T-helper 9 cell (primary cell): ENCODE results near the gene GLI3.

ENCODE experiments used
- DNase-seq: peaks from one replicate; pipeline ENCODE4 v3.0.0-alpha.2; 2020

Gene GLI3

DNA sequence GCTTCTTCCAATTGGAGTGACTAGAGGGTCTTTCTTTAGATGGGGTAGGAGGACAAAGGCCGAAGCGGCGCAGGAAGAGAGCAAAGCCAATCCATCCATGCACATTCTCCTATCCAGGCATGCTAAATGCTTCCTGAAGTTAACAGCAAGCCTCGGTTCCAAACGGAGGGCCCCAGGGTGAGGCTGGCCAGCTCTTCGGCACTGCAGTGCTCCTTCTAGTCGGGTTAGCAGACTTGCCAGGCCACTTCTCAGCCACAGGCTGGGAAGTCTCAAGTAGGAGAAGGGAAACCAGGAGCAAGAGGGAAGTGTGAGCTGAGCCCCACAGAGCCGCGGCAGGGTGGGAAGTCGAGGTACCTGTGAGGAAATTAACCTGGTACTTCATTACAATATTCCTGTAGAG, 280.3 kb downstream of the GLI3 start:
- no peak for DNase-seq

DNA sequence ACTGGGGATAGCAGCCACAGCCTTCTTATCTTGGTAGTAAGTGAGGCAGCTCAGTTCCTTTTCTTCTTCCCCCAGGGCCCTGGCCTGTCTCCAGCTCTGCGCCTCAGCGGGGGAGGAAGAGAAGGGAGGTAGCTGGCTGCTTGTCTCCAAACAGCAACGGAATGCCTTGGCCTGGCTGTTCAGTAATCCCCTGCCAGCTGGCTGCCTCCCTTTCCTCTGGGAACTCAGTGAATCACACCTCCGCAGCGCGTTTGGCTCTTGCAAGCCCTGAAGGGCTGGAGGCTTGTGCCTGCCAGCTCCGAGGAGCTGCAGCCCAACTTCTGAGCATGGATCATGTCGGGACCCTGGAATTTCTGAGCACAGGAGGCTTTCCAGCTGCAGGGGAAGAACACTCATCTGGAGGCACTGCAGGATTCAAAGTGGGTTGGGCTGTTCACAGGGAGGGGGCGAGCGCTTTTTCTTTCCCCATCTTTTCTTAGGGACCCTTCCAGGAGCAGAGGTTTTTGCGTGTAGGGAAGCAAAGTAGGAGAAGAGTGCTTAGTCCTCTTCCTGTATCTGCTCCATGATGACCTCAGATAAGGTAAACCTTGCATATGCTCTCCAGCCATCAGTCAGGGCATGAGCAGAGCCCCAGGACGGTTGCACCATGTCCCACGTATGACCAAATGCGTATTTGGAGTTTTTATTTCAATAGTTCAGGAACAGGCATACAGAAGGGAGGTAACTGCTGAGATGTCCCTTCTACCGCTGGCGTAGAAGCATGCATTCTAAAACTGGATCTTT, 280.9 kb downstream of the GLI3 start:
- no peak for DNase-seq

DNA sequence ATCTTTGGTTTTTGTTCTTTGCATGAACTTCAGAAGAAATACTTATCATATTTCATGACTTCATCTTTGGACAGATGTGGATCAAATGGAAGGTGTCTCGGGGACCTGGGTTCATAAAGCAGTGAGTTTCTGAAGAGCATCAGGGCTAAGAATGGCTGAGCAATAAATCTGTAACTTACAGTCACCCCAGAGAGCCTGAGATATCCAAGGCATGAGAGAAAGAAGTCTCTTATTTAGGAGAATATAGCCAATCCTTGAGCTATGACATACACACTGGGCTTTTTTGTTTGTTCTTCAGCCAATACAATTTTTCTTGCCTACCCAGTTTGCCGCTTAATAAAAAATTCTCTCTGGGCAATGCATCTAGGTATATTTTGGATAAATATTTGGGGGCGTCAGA, 281.6 kb downstream of the GLI3 start:
- DNase-seq: no peak

DNA sequence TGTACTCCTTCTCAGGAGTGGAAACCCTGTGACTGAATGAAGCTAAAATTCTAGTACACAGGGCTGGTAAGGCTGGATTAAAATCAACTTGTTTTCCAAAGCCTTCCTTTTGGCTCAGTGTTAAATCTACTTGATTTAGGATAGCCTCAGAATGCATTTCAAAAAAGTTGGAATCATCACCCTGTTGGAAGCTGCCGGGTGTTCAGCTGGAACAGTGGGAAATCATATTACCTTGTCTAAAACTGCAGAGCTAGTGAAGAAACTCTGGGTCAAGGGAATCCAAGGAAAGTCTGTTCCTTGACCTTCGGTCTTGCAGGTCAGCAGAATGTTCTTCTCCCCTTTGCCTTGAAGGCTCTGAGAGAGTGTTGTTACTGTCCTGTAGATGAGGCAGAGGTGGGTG, 282.0 kb downstream of the GLI3 start:
- no peak for DNase-seq

DNA sequence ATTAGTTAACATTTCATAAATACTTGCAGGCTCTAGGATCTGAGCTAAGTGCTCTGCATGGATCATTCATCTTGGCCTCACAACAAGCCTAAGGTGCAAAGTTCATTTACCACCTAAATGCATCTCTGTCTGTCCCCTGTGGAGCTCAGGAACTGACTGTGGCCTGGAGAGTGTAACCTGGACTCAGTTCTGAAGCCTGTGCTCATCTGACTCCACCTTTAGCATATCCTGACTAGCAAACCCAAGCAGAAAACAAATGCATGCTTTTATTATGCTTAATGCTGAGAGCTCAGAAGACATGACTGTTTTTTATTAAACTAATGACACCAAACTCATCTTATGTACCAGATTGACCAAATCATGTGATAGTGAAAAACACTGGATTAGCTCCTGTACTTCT, 288.5 kb downstream of the GLI3 start:
- DNase-seq: no peak

DNA sequence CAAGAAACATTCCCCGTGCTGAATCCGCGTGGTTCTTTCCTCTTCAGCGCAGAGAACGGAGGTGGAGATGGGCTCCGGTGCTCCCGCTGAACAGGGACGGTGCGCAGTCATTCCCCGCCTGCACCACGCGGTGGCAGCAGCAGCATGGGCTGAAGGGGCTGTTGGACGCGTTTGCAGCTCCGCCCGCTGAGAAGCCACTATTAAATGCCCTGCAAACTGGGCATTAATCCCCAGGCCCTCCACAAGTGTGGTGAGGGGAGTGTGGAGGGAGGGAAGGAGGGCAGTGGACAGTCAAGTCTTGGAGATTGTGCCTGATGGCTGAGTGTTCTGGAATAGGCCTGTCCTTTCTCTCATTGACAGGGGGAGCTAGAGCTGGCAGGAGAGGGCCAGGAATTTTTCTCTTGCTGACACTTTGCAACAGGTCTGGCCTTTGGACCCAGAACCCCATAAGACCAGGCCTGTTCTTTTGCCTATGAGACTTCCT, 293.9 kb downstream of the GLI3 start:
- DNase-seq: peak; percentile 41

DNA sequence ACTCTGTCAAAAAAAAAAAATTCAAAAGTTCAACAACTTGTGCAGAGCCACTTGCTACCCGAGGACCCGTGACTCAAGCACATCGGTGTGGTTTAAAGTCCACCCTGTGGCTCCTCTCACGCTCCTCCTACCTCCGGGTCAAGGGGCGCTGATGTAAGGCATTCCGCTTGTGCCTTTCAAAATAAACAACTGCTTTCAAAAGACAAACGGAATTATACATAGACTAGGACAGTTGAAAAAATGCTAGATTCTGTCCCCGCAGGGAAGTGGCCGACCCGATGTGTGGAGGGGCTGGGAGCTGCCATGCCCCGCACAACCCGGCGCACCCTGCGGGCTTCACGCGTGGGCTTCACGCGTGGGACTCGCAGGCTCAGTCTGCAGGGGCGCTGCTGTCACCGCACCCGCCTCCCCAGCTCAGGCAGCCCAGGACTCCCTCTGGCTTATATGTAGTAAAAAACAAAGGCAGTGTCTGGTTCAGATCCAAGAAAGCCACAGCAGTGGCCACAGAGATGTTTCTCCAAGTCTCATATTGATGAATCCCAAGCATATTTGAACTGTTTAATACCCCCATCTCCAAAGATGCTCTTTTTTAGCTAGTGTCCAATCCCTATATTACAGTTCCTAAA, 294.4 kb downstream of the GLI3 start:
- no peak for DNase-seq

DNA sequence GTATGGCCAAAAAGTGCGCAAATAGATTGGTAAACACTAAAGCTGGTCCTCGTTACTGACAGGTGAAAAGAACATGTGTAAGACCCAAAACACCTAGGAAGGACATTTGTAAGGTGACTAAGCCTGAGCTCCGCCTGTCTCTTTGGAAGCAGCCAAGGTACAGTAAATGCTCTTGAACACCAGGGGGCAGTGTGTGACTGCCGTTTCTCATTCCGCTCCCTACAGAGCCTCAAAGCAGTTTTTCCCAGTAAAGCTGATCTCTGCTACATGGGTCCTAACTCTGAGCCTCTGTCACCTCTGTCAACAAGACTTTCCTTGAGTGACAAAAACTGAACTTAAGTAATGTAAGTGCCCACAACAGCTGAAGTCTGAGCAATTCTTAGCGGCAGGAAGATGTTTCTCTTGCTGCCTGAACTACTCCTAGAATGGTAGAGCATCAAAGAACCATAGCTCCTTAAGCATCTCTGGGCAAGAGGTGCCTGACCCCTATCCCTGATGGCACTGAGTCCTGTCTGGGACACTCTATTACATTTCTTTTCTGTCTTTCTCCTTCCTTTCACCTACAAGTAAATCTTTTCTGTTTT, 296.2 kb downstream of the GLI3 start:
- DNase-seq: peak; percentile 25

DNA sequence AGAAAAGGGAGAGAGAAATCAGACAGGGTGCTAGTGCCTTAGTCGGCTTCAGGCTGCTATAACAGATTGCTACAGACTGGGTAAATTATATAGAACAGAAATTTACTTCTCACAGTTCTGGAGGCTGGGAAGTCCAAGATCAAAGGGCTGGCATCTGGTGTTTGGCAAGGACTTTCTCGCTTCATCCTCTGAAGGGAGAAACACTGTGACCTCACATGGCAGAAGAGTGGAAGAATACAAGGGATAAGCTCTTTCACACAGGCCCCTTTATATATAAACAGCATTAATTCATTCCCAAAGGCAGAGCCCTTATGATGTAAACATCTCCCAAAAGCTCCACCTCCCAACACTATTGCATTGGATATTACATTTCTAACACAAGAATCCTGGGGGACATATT, 298.6 kb downstream of the GLI3 start:
- no peak for DNase-seq

DNA sequence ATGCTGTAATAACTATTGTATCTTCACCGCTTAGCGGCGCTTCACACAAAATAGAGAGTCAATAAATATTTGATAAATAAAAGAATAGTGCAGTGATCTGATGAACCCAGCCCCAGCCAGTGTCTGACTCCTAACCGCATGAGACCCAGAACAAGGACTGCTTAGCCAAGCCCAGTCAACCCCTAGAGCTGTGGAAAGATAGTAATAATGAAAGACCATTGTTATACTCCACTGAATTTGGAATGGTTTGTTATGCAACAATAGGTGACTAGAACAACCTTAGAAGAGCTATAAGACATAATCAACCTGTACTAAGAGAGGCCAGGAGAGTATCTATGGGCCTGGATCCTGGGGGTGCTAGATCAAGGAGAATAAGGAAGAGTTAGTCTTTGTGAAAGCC, 303.6 kb downstream of the GLI3 start:
- no peak for DNase-seq

DNA sequence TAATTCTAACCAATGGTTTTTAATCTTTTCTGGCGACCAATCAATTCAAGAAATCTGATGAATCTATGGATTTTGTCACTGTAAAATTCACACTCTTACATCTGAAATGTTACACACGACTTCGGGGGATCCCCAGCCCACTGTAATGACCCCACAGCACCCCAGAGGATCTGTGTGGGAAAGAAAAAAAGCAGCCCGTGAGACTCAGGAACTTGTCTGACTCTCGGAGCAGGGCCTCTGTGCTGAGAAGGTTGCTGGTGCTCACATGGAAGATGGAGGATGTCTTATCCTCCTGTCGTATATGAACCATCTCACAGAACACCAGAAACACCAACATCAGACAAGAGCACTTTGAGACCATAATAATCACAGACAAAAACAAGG, 305.8 kb downstream of the GLI3 start:
- DNase-seq: no peak

DNA sequence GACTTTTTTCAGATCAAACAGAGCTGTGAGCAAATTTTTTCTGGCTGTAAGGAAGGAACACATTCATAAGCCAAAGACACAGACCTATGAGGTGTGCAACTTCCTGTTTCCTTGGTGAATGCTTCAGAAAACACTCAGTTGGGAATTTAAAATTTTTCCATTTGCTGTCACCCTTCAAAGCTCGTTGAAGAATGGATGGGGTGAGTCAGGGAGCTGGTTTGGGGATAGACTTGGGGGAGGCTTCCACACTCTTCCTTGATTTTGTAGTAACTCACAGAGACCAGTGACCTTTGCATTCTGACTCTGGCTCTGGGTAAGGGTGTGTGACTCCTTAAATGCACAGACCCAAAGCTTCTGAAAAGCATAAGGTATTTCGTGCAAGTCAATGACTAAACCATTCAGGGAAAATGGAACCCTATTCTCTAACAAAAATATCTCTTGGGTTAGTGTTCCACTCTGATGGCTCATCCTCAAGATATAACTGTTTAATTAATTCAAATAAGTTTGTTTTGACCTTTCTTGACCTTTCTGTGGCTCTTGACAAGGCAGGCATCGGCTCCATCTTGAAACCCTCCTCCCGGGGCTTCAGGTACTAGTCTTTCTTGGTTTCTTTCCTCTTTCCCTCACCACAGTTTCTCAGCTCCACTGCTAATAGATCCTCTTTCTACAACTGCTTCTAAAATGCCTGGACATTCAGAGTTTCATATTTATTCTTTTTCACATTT, 306.3 kb downstream of the GLI3 start:
- DNase-seq: no peak

DNA sequence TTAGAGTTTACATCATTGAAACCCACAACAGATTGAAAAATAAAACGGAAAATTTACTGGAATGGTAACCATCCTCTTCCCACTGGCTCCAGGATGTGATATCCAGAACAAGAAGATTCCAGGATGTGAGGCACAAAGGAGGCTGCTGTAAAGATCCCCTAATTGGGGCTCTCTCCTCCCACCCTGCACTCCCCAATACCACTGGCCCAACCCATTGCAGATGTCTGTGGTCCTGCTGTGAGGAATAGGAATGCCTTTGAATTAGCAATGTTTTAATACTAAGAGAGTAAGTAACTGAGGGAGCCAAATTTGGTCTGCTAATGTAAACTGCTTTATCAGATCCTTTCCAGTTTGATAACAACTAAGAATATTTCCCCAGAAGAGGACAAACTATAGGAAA, 308.2 kb downstream of the GLI3 start:
- no peak for DNase-seq

DNA sequence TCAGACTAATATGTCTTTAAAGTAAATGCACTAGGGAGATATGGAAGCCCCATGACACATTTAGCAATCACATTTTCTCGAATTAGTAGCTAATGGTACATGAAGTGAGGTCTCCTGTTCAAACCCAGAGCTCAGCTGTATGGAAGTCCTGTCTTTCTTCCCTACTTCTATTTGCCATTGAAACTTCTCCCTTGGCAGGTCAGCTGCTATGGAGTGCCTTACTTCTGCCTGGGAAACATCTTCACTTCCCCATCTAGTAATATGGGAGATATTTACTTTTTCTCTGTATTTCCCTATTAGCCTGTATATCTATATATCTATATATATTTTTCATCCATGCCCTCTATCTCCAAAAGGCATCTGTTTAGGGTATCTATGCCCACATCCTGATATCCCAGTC, 308.8 kb downstream of the GLI3 start:
- DNase-seq: no peak

DNA sequence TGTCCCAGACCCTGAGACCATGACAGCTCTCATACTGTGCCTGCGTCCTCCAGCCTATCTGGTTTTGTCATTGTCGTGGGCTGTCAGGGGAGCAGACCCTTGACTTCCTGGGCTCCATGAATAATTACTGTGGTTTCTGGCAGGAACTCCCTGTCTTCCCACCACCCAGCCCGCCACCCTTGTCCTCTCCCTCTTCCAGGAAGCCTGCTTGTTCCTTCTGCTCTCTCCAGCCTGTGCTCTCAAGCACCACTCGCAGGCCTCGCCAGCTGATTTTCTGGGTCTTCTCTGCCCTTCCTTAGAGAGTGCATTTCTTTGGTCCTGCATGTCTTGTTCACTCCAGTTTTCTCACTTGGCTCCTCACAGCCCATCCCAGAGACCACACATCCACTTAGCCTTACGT, 309.6 kb downstream of the GLI3 start:
- no peak for DNase-seq

DNA sequence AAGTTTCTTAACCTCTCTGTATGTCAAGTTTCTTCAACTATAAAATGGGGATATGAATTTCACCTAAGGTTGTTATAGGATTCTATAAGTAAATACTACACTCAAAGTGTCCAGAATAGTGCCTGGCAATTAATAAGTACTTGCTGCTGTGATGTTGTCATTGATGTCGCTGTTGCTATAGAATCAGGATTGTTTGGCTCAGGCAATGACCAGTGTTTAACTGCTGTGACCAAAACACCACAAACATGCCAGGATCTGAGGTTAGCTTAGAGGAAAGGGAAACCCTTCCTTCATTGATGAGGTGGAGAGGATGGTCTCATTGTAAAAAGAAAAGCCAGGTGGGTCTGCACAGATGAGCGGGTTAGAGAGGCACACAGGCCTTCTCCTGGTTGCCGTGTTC, 311.1 kb downstream of the GLI3 start:
- no peak for DNase-seq

DNA sequence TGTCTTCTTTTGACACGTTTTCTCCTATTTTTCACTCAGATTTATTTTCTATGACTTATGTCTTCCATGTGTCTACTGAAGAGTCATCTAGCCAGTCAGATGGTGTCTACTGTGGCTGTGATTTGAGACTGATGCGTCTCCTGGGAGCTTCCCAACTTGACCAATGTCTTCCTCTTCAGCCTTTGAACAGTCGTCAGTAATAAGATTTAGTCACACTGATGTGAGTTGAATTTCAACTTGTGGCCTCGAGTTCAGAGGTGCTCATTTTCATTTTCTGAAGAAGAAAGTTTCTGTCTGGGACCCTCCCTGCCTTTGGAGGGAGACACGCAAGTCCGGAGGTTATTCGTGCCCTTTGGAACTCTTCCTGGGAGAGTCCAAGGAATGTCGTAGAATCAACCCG, 312.2 kb downstream of the GLI3 start:
- no peak for DNase-seq

DNA sequence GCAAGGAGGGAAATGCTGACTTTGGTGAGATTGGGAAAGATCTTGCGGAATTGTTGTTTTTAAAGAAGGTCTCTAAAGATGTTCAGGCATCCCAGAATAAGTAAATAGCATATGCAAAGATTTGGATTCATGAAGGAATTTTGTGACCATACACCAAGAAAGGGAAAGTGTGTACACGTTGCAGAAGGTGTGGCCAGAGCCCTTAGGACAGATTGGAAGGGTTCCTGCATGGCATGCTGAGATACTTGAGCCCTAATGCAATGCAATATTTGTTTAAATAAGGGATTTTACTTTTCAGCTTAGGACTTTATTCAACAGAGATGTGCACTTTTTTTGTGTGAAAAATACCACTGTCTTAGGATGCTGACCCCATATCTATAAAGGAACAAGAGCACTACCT, 314.6 kb downstream of the GLI3 start:
- no peak for DNase-seq

DNA sequence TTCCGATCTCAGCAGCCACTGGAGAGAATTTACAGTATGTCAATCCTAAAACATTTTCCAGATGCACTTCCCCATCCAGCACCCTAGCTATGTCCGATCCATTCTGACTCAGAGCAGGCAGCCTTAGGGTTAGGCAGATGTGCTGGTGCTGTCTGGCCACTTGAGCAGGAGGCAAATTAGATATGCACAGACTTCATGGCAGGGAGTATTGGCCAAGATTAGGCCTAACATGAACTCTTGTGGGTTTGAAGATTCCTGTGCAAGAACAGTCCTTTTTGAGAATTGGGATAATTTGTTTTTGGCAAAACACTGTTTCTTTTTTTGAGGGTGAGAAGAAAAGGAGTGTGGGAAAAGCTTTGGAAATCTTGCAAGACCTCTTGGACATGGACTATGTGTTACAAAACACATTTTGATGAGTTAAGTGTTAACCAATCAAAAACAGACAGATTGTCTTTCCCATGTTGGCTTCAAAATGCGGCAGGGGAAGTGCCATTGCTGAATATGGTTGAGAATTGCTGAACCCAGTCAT, 315.5 kb downstream of the GLI3 start:
- DNase-seq: no peak

DNA sequence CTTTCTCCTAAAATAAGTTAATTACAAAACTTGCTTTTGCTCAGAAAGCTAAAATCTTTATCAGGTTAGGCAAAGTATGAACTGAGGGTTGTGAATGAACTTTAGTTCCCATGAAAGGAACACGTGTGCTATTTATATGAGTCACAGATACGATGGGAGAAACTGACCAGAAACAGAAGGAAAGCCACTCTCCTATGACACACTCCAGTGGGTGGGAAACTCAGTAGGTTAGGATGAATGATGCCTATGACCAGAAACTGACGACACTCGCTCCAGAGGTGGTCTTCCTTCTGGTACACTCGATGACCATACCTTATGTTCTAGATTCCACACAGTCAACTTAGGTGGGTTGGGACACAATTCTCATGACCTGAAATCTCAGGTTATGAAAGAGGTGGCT, 318.4 kb downstream of the GLI3 start:
- DNase-seq: no peak

DNA sequence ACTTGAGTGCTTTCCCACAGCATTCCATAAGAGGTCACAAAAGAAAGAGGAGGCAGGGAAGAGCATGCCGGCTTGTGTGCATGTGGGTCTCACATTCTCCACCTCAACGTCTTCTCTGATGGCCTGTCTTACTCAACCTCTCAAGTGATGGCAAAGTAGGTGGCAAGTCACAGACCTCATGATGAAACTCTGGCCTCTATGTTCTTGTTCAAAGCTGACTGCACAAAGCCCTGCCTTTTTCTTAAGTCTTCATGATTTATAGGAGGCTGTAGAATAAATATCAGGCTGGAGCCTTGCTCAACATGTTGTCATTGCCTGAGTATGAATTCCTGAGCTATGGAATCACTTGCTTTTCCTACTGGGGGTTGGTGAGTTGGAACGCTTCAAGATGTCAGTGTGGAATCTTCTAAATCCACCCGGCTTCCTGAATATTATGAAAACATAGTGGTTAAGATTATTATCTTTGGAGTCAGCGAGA, 320.5 kb downstream of the GLI3 start:
- no peak for DNase-seq

DNA sequence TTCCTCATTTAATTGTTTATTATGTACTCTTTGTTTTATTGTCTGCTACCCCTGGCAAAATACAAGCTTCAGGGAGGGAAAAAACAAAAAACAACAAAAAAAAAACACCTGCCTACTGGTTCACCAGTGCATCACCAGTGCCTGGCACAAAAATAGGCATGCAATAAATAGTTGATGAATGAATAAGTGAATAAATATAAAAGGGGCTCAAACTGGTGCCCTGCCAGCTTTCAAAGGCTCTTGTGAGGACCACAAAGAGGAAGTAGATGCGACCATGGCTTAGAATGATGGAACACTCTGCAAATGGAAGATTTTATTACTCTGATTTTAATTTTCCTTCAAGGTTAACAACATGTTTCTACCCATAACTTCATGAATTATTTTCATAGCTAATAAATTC, 321.1 kb downstream of the GLI3 start:
- DNase-seq: no peak

DNA sequence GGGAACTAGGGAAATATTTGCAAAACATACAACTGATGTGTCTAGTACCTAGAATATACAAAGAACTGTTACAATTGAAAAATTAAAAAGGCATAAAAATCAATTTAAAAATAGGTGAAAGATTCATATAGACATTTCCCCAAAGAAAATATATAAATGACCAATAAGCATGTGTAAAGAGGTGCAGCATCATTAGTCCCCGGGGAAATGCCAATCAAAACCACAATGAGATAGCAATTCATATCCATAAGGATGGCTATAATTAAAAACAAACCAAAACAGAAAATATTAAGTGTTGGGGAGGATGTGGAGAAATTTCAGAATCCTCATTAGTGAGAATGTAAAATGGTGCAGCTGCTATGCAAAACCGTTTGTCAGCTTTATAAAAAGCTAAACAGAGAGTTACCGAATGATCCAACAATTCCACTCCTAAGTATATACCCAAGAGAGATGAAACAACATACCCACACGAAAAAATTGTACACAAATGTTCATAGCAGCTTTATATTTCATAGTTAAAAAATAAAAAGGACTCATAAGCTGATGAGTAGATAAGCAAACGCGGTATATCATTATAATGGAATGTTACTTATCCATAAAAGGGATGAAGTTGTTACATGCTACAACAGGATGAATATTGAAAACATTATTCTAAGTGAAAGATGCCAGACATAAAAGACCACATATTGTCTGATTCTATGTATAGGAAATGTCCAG, 324.0 kb downstream of the GLI3 start:
- DNase-seq: no peak
